ENCODE results near the gene ZHX3. TPM values are rescaled to one million over a fixed set of nuclear protein-coding genes. Genes with fewer than 3 reads are reported as not detected.

The ZHX3 gene
- total and polyA plus RNA-seq, 2 donors from 2014 or later = 24.7 to 153 TPM

DNA sequence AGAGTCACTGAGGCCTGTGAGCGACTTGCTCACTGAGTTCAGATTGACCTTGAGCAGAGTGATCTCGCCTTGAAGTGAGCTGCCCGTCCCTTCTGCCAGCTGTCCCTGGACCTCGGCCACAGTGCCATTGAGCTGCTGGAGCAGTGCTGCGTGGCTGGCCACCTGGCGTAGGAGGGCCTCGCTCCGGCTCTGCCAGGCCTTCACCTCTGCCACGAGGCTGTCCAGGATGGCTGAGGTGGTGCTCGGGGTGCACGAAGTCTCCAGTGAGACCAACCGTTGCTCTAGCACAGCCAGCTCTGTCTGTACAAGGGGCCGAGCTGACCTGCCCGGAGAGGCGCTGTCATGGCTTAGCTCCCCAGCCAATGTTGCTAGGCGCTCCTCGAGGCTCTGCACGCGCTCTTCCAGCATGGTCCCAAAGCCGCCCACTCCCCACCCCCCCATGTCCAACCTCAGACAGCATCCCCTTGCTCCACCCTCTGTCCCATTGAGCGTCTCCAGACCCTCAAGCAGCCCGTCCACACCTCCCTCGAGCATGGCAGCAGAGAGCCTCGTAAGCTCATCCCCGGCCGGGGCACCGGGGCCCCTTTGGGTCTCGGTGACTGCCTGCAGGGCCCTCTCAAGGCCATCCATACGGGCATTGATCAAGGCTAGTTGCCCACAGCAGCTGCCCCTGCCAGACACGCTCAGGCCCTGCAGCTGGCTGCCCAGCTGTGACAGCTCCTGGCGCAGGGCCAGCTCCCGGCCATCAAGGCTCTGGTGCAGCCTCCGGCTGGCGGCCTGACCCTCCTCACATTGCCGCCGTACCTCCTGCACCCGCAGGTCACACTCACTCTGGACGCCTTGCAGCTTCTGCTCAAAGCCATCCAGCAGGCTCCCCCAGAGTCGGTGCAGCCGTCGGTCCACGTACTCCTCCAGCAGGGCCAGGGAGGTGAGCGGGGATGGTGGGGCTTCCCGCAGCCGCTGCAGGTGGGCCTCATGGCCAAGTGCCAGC is 44.5 kb upstream of the ZHX3 start:
- Histone ChIP-seq H3K27me3 (ENCODE audit: control insufficient read depth, insufficient read depth, low read length) (no peaks in the 10 kb centered on the region), H3K27ac (ENCODE audit: low read depth in 2 of 2, low read length in 2 of 2) (no peak overlapping the region), H3K9ac (ENCODE audit: low read length in 3 of 3) (no peak overlapping the region), H3K4me3 (ENCODE audit: low read length in 3 of 3) (no peak overlapping the region), H3K36me3 (ENCODE audit: control insufficient read depth in 2 of 3, insufficient read depth in 3 of 3, low read length in 3 of 3) (peaks cover 0 to 8% (median under 1%) of the 10 kb centered on the region in 3 donors), H3K9me3 (ENCODE audit: control insufficient read depth in 2 of 3, insufficient read depth in 1 of 3, low read length in 3 of 3) (no peaks in the 10 kb centered on the region), H3K4me1 (ENCODE audit: control insufficient read depth in 2 of 3, insufficient read depth in 2 of 3, low read depth in 1 of 3, low read length in 3 of 3) (peaks cover 0 to 7% (median 0%) of the 10 kb centered on the region in 3 donors)
- intact Hi-C loops (cut with DNase I) = no loop called here
- FAIRE-seq = no peak
- TF ChIP-seq, protein P1, sequence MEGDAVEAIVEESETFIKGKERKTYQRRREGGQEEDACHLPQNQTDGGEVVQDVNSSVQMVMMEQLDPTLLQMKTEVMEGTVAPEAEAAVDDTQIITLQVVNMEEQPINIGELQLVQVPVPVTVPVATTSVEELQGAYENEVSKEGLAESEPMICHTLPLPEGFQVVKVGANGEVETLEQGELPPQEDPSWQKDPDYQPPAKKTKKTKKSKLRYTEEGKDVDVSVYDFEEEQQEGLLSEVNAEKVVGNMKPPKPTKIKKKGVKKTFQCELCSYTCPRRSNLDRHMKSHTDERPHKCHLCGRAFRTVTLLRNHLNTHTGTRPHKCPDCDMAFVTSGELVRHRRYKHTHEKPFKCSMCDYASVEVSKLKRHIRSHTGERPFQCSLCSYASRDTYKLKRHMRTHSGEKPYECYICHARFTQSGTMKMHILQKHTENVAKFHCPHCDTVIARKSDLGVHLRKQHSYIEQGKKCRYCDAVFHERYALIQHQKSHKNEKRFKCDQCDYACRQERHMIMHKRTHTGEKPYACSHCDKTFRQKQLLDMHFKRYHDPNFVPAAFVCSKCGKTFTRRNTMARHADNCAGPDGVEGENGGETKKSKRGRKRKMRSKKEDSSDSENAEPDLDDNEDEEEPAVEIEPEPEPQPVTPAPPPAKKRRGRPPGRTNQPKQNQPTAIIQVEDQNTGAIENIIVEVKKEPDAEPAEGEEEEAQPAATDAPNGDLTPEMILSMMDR (IDR thresholded peaks at IDR 0.05; ENCODE audit: borderline replicate concordance, extremely low read depth, insufficient read depth) = no peak
- DNase-seq = peak in 3 of 5 donors; percentile 37 to 73 (median 61)

- DNase-seq = peak in 2 of 5 donors; percentile 50 to 65
- H3K36me3 ChIP-seq (ENCODE audit: control insufficient read depth in 2 of 3, insufficient read depth in 3 of 3, low read length in 3 of 3) = peaks cover 0 to 13% (median 2%) of the 10 kb centered on the region in 3 donors
- no peak overlapping the region for H3K4me3 ChIP-seq (ENCODE audit: low read length in 3 of 3)
- no peak overlapping the region for H3K9ac ChIP-seq (ENCODE audit: low read length in 3 of 3)
- H3K27ac ChIP-seq (ENCODE audit: low read depth in 2 of 2, low read length in 2 of 2) = no peak overlapping the region
- TF ChIP-seq, protein P1 (IDR thresholded peaks at IDR 0.05; ENCODE audit: borderline replicate concordance, extremely low read depth, insufficient read depth) = no peak
- peaks cover 0 to 7% (median 0%) of the 10 kb centered on the region in 3 donors for H3K4me1 ChIP-seq (ENCODE audit: control insufficient read depth in 2 of 3, insufficient read depth in 2 of 3, low read depth in 1 of 3, low read length in 3 of 3)
- no peaks in the 10 kb centered on the region for H3K27me3 ChIP-seq (ENCODE audit: control insufficient read depth, insufficient read depth, low read length)
- FAIRE-seq = no peak
- H3K9me3 ChIP-seq (ENCODE audit: control insufficient read depth in 2 of 3, insufficient read depth in 1 of 3, low read length in 3 of 3) = no peaks in the 10 kb centered on the region
- intact Hi-C loops (cut with DNase I) = no loop called here
Measured at GRCh38 chr20:41360831-41361756, 43.6 kb upstream of the ZHX3 start.

DNA sequence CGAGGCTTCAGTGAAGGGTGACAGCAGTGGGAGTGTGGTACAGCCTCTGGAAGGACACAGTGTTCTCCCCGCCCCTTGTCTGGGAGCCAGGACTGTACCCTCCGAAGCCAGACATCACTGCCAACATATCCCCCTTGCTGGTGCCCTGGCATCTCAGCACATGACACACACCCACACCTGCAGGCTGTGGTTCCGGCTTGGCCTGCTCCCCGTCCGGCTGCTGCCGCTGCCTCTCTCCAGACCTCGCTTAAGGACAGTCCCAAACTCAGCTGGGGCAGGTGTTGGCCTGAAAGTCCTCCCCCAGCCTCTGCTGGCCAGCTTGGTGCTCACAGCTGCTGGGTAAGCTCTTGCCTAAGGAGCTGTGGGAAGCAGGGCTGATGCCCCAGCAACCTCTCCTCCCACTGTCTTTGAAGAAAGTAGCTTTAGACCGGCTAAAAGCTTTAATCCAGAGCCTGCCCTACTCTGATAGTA is 42.0 kb upstream of the ZHX3 start:
- no peak overlapping the region for H3K9ac ChIP-seq (ENCODE audit: low read length in 3 of 3)

More for the DNA sequence above, 42.0 kb upstream of the ZHX3 start:
- Histone ChIP-seq H3K36me3 (ENCODE audit: control insufficient read depth in 2 of 3, insufficient read depth in 3 of 3, low read length in 3 of 3) (peaks cover 0 to 18% (median 4%) of the 10 kb centered on the region in 3 donors), H3K27me3 (ENCODE audit: control insufficient read depth, insufficient read depth, low read length) (no peaks in the 10 kb centered on the region), H3K27ac (ENCODE audit: low read depth in 2 of 2, low read length in 2 of 2) (no peak overlapping the region), H3K4me1 (ENCODE audit: control insufficient read depth in 2 of 3, insufficient read depth in 2 of 3, low read depth in 1 of 3, low read length in 3 of 3) (peaks cover 0 to 7% (median 0%) of the 10 kb centered on the region in 3 donors), H3K9me3 (ENCODE audit: control insufficient read depth in 2 of 3, insufficient read depth in 1 of 3, low read length in 3 of 3) (no peaks in the 10 kb centered on the region), H3K4me3 (ENCODE audit: low read length in 3 of 3) (no peak overlapping the region)
- TF ChIP-seq, protein P1 (IDR thresholded peaks at IDR 0.05; ENCODE audit: borderline replicate concordance, extremely low read depth, insufficient read depth) = no peak
- no peak for FAIRE-seq
- no peak for DNase-seq
- intact Hi-C loops (cut with DNase I) = no loop called here

Measured in kidney (tissue), 14 donors.